ENCODE measurements around the gene RELN. TPM values are rescaled to one million over a fixed set of nuclear protein-coding genes. Genes with fewer than 3 reads are reported as not detected.

Gene RELN
- total and polyA plus RNA-seq, 10 of the 15 experiments (the other 5 are each of a cell fraction or from before 2014, with no cell fraction given): 0.11 to 0.21 TPM; not detected in 8

- Histone ChIP-seq H3K9ac (ENCODE audit: control insufficient read depth, insufficient read depth, low read length) (no peak overlapping the region), H3K4me3 (no peak overlapping the region), H3K79me2 (ENCODE audit: control insufficient read depth, insufficient read depth, low read length) (no peaks in the 10 kb centered on the region), H3K4me2 (ENCODE audit: control insufficient read depth, insufficient read depth) (no peak overlapping the region), H3K27ac (ENCODE audit: control insufficient read depth, insufficient read depth) (no peak overlapping the region), H3K9me3 (replicated peaks; ENCODE audit: control insufficient read depth, insufficient read depth, low read length) (no peaks in the 10 kb centered on the region), H3K36me3 (ENCODE audit: control insufficient read depth in 2 of 2, insufficient read depth in 2 of 2, low read length in 1 of 2) (no peaks in the 10 kb centered on the region), H3K4me1 (ENCODE audit: control insufficient read depth, insufficient read depth, low read length) (no peaks in the 10 kb centered on the region), H4K20me1 (ENCODE audit: control insufficient read depth, insufficient read depth) (no peaks in the 10 kb centered on the region), H3K27me3 (replicated peaks in 1 of 2; ENCODE audit: control insufficient read depth in 2 of 2, insufficient read depth in 2 of 2, low read length in 1 of 2) (no peaks in the 10 kb centered on the region), H2AFZ (ENCODE audit: control insufficient read depth, low read depth, low read length) (no peak overlapping the region)
- RAD21 ChIA-PET (ENCODE audit: unreplicated experiment): no interaction called here
- CTCF ChIA-PET: no interaction called here
- ATAC-seq: no peak
- no peak for DNase-seq (ENCODE audit: low read depth, low spot score)
- intact Hi-C loops (cut with micrococcal nuclease; ENCODE audit: unreplicated experiment) (no loop called here), in situ Hi-C loops (cut with MboI) (no loop called here)
- 0% methylated on average over 3 of the region's 3 CpGs for WGBS (ENCODE audit: insufficient coverage, insufficient replicate concordance, low lambda C conversion rate, missing lambda C conversion rate)
- POLR2A ChIA-PET: no interaction called here
- SMC1A ChIA-PET (ENCODE audit: uncharacterized antibody, unreplicated experiment): no interaction called here
- no peak for FAIRE-seq
- BruUV-seq (replicated peaks): no TSS peak
- TF ChIP-seq NFIC (IDR thresholded peaks at IDR 0.05; ENCODE audit: low read depth, low read length) (no peak), ELK1 (IDR thresholded peaks at IDR 0.05; ENCODE audit: low read depth, low read length) (no peak), MEF2A (IDR thresholded peaks at IDR 0.05; ENCODE audit: insufficient read depth, low read depth, low read length) (no peak), KAT2A (conservative IDR thresholded peaks at IDR 0.05; ENCODE audit: control insufficient read depth, low read depth, low read length) (no peak), ZBTB40 (IDR thresholded peaks at IDR 0.05; ENCODE audit: borderline replicate concordance) (no peak), CREB1 (IDR thresholded peaks at IDR 0.05; ENCODE audit: low read depth) (no peak), NKRF (conservative IDR thresholded peaks at IDR 0.05) (no peak), MEF2B (IDR thresholded peaks at IDR 0.05; ENCODE audit: partially characterized antibody, poor library complexity, severe bottlenecking) (no peak), PKNOX1 (IDR thresholded peaks at IDR 0.05) (no peak), CBFB (IDR thresholded peaks at IDR 0.05; ENCODE audit: low read depth) (no peak), STAT1 (conservative IDR thresholded peaks at IDR 0.05) (no peak), DPF2 (IDR thresholded peaks at IDR 0.05) (no peak), ATF3 (IDR thresholded peaks at IDR 0.05; ENCODE audit: borderline replicate concordance, extremely low read depth, low read depth, low read length) (no peak), NRF1 (conservative IDR thresholded peaks at IDR 0.05; ENCODE audit: low read depth, low read length) (no peak)
Measured at GRCh38 chr7:103797647-103798307, 191.7 kb downstream of the RELN start.

Data from GM12878 (cell line).